K562 (cell line): Measurements from ENCODE around the gene DIPK1B. TPM values are rescaled to one million over a fixed set of nuclear protein-coding genes. Genes with fewer than 3 reads are reported as not detected.
A peak's percentile ranks its signal among the peaks of the same experiment; 100 is the strongest.

Source experiments
- CCNT2 ChIP-seq: IDR thresholded peaks from 2 replicates; pipeline ENCODE4 v1.6.1; 2011; ENCODE audit warnings: borderline replicate concordance, low read depth, mild to moderate bottlenecking, moderate library complexity, mixed read lengths, low read length; ENCODE audit not compliant: insufficient read length; ENCODE audit errors: extremely low read depth
- ELK3 ChIP-seq: fragments of 450-650 bp; formaldehyde crosslinking; IDR thresholded peaks from 2 replicates; pipeline ENCODE4 v1.4.0; 2020; ENCODE audit warnings: mild to moderate bottlenecking
- MAZ ChIP-seq, 2 experiments: fragments of 450-650 bp in 1 of 2; sonication (generic) in 1 of 2; formaldehyde crosslinking; IDR thresholded peaks in 1 of 2; conservative IDR thresholded peaks in 1 of 2; 2 replicates each; pipeline versions ENCODE4 v1.4.0 to v1.5.0; 2020; ENCODE audit warnings: mild to moderate bottlenecking in 1 of 2, missing genetic modification reagents in 1 of 2
- MTA1 ChIP-seq: fragments of 450-650 bp; IDR thresholded peaks from 2 replicates; pipeline ENCODE4 v1.6.1; 2017; ENCODE audit warnings: borderline replicate concordance
- NCOA4 ChIP-seq: fragments of 450-650 bp; IDR thresholded peaks from 2 replicates; pipeline ENCODE4 v1.6.1; 2018; ENCODE audit warnings: mild to moderate bottlenecking; ENCODE audit not compliant: partially characterized antibody
- POLR2B ChIP-seq: fragments of 450-650 bp; IDR thresholded peaks from 2 replicates; pipeline ENCODE4 v1.6.1; 2018; ENCODE audit warnings: low read depth; ENCODE audit not compliant: partially characterized antibody
- RERE ChIP-seq: sonication (generic); formaldehyde crosslinking; IDR thresholded peaks from 2 replicates; pipeline ENCODE4 v1.8.0; 2023; ENCODE audit warnings: missing genetic modification reagents, mild to moderate bottlenecking, borderline replicate concordance
- RUNX1 ChIP-seq: sonication (generic); IDR thresholded peaks from 2 replicates; pipeline ENCODE4 v1.6.1; 2016; ENCODE audit warnings: antibody characterized with exemption, low read depth
- SIN3B ChIP-seq: fragments of 450-650 bp; IDR thresholded peaks from 2 replicates; pipeline ENCODE4 v1.6.1; 2017; ENCODE audit warnings: low read depth, mild to moderate bottlenecking, moderate library complexity
- SIRT6 ChIP-seq: IDR thresholded peaks from one replicate; pipeline ENCODE4 v1.6.1; 2012; ENCODE audit warnings: low read depth, mild to moderate bottlenecking, control low read depth, inconsistent platforms, low read length, moderate library complexity
- THAP7 ChIP-seq: fragments of 250-450 bp; sonication (Bioruptor Pico); IDR thresholded peaks from 2 replicates; pipeline ENCODE4 v1.5.0; 2021
- ZBTB43 ChIP-seq: sonication (generic); formaldehyde crosslinking; IDR thresholded peaks from 2 replicates; pipeline ENCODE4 v1.8.0; 2023; ENCODE audit warnings: mild to moderate bottlenecking, missing genetic modification reagents
- ZBTB7A ChIP-seq: IDR thresholded peaks from 2 replicates; pipeline ENCODE4 v1.6.1; 2011; ENCODE audit warnings: low read depth, mild to moderate bottlenecking, low read length, moderate library complexity, borderline replicate concordance; ENCODE audit not compliant: control insufficient read depth
- ZEB2 ChIP-seq: fragments of 450-650 bp; IDR thresholded peaks from 2 replicates; pipeline ENCODE4 v1.6.1; 2016
- ZNF253 ChIP-seq: fragments of 250-450 bp; sonication (Bioruptor Pico); conservative IDR thresholded peaks from 2 replicates; pipeline ENCODE4 v1.6.1; 2021; ENCODE audit warnings: mild to moderate bottlenecking
- ZNF561 ChIP-seq: fragments of 450-650 bp; formaldehyde crosslinking; conservative IDR thresholded peaks from 2 replicates; pipeline ENCODE4 v1.4.0; 2020; ENCODE audit warnings: mild to moderate bottlenecking, moderate library complexity
- ZNF77 ChIP-seq: fragments of 250-450 bp; sonication (Bioruptor Pico); IDR thresholded peaks from 2 replicates; pipeline ENCODE4 v1.5.0; 2020
- polyA plus RNA-seq, 8 experiments: library from polyadenylated mRNA; depleted of rRNA in 4 of 8; stranded (reverse) in 5 of 8; unstranded in 3 of 8; fragments of >200 nt; fragmentation: Nextera tagmentation in 2 of 8; fragmentation: Illumina TruSeq in 1 of 8; extraction: Ambion mirVana in 2 of 8; extraction: Trizol in 1 of 8; gene quantifications; 2 replicates each; pipeline versions ENCODE4 v1.2.1 to v1.2.3, GENCODE V29; 2011 to 2014; ENCODE audit warnings: inconsistent platforms in 1 of 8, missing spikeins in 1 of 8
- total RNA-seq, 7 experiments: library from RNA; depleted of rRNA in 6 of 7; stranded (reverse); fragments of >200 nt in 6 of 7; fragmentation: Illumina TruSeq in 2 of 7; extraction: Trizol in 2 of 7; gene quantifications; 2 replicates each; pipeline versions ENCODE4 v1.2.1 to v1.2.3, GENCODE V29; 2011 to 2021; ENCODE audit warnings: low replicate concordance in 1 of 7

The DIPK1B gene
- total and polyA plus RNA-seq, 9 of the 15 experiments (the other 6 are each of a cell fraction or from before 2014, with no cell fraction given): 0.08 to 22.3 (median 5.9) TPM

- TF ChIP-seq ZNF561: peak; percentile 69; the same call in 1 of the 2 replicates
- peak; percentile 91 for TF ChIP-seq SIRT6
- TF ChIP-seq THAP7: no peak
- TF ChIP-seq ZBTB7A: peak; percentile 90; the same call in 1 of the 2 replicates
- TF ChIP-seq ZEB2: peak; percentile 33; the same call in 1 of the 2 replicates
- no peak for TF ChIP-seq RERE (CRISPR knock-in tag)
- peak; percentile 87 for TF ChIP-seq POLR2B
- TF ChIP-seq ELK3: 0 out of 2 replicates have a peak, but pooled peaks have one; percentile 15
- TF ChIP-seq ZNF253 (CRISPR knock-in tag): peak; percentile 48; the same call in 1 of the 2 replicates
- TF ChIP-seq MTA1: peak; percentile 18; the same call in 1 of the 2 replicates
- 0 out of 2 replicates have a peak, but pooled peaks have one; percentile 7 for TF ChIP-seq RUNX1
- TF ChIP-seq MAZ (CRISPR knock-in tag; conservative IDR thresholded peaks at IDR 0.05 in 1 of 2, IDR thresholded peaks at IDR 0.05 in 1 of 2): peak in 1 of 2 experiments; percentile 74; a peak in 2 of 4 replicates
- no peak for TF ChIP-seq NCOA4
- TF ChIP-seq ZBTB43 (CRISPR knock-in tag): no peak
- peak; percentile 68 for TF ChIP-seq CCNT2
- 0 out of 2 replicates have a peak, but pooled peaks have one; percentile 48 for TF ChIP-seq ZNF77 (CRISPR knock-in tag)
- TF ChIP-seq SIN3B: 0 out of 2 replicates have a peak, but pooled peaks have one; percentile 17
Observed at GRCh38 chr9:136673088-136673974, 39.0 kb upstream of the DIPK1B start (continued).
